Breast epithelium (tissue), 4 donors: ENCODE measurements around the gene MECR. TPM values are rescaled to one million over a fixed set of nuclear protein-coding genes. Genes with fewer than 3 reads are reported as not detected.

Source experiments
- DNase-seq, 2 donors: peaks; one replicate each; pipeline ENCODE4 v3.0.0-alpha.2; 2019; ENCODE audit warnings: low spot score in 2 of 2
- H3K27ac ChIP-seq, 2 donors: fragments of 200-600 bp; sonication (generic) in 1 of 2; one replicate each; pipeline ENCODE4 v1.5.1; 2016 to 2019; ENCODE audit warnings: mild to moderate bottlenecking in 1 of 2
- H3K27me3 ChIP-seq, 2 donors: fragments of 200-600 bp; sonication (generic) in 1 of 2; one replicate each; pipeline versions ENCODE4 v1.5.1 to v1.6.0; 2017 to 2019; ENCODE audit warnings: control low read depth in 1 of 2, mild to moderate bottlenecking in 1 of 2
- H3K36me3 ChIP-seq: fragments of 200-600 bp; one replicate; pipeline ENCODE4 v1.5.1; 2019
- H3K4me1 ChIP-seq, 2 donors: fragments of 200-600 bp; sonication (generic); one replicate each; pipeline ENCODE4 v1.5.1; 2016 to 2019; ENCODE audit warnings: control low read depth in 1 of 2
- H3K4me3 ChIP-seq, 3 donors: fragments of 200-600 bp; sonication (generic); 1 replicate in 2 of 3; 2 replicates in 1 of 3; pipeline ENCODE4 v1.5.1; 2016 to 2019; ENCODE audit warnings: mild to moderate bottlenecking in 3 of 3, moderate library complexity in 2 of 3
- H3K9me3 ChIP-seq, 2 donors: fragments of 200-600 bp; sonication (generic) in 1 of 2; one replicate each; pipeline ENCODE4 v1.5.1; 2016 to 2019; ENCODE audit warnings: control low read depth in 1 of 2
- CTCF ChIP-seq, 3 donors: fragments of 450-650 bp; IDR thresholded peaks; one replicate each; pipeline ENCODE4 v1.5.1; 2016 to 2017; ENCODE audit warnings: antibody characterized with exemption in 3 of 3, mild to moderate bottlenecking in 3 of 3, moderate library complexity in 3 of 3
- POLR2A ChIP-seq: fragments of 450-650 bp; IDR thresholded peaks from one replicate; pipeline ENCODE4 v1.6.1; 2016; ENCODE audit warnings: antibody characterized with exemption, mild to moderate bottlenecking, moderate library complexity
- POLR2AphosphoS5 ChIP-seq, 3 donors: sonication (generic); formaldehyde crosslinking; IDR thresholded peaks; one replicate each; pipeline ENCODE4 v1.6.1; 2017; ENCODE audit warnings: antibody characterized with exemption in 3 of 3
- intact Hi-C: fragments of 100-400 bp; cut with DNase I; formaldehyde crosslinking; loops from one replicate; pipeline ENCODE4 v1.15.1; 2023; ENCODE audit warnings: low total_unique reads
- total RNA-seq, 3 donors: library from RNA; depleted of rRNA; stranded (reverse); fragments of >200 nt; gene quantifications; one replicate each; pipeline ENCODE4 v1.1.0, GENCODE V29; 2016

MECR gene
- total RNA-seq, 3 donors from 2014 or later: 21.0 to 23.3 (median 21.3) TPM

GRCh38 chr1:29266912-29267311 lies 36.2 kb upstream of the MECR start:
- intact Hi-C loops: no loop called here
- Histone ChIP-seq H3K27ac (no peak overlapping the region), H3K4me3 (no peak overlapping the region), H3K9me3 (no peaks in the 10 kb centered on the region), H3K36me3 (no peaks in the 10 kb centered on the region), H3K27me3 (no peaks in the 10 kb centered on the region), H3K4me1 (peaks cover 0 to 9% of the 10 kb centered on the region in 2 donors)
- no peak for DNase-seq
- TF ChIP-seq POLR2A: no peak
- no peak for TF ChIP-seq POLR2AphosphoS5 (IDR thresholded peaks at IDR 0.05)
- TF ChIP-seq CTCF (IDR thresholded peaks at IDR 0.05): no peak

GRCh38 chr1:29264773-29265389 lies 34.1 kb upstream of the MECR start:
- no peak for DNase-seq
- Histone ChIP-seq H3K27me3 (no peaks in the 10 kb centered on the region), H3K27ac (no peak overlapping the region), H3K9me3 (no peaks in the 10 kb centered on the region), H3K4me1 (no peaks in the 10 kb centered on the region), H3K36me3 (no peaks in the 10 kb centered on the region), H3K4me3 (no peak overlapping the region)
- no peak for TF ChIP-seq POLR2AphosphoS5 (IDR thresholded peaks at IDR 0.05)
- no peak for TF ChIP-seq CTCF (IDR thresholded peaks at IDR 0.05)
- intact Hi-C loops: loop anchor here (1.0 kb wide), 1 partner anchor 28 kb away; no protein-coding TSS in a partner anchor

- peak overlapping the region in 1 of 3 donors; percentile 72 for H3K4me3 ChIP-seq
- no peaks in the 10 kb centered on the region for H3K36me3 ChIP-seq
- no peak overlapping the region for H3K27ac ChIP-seq
- H3K4me1 ChIP-seq: no peaks in the 10 kb centered on the region
- DNase-seq: no peak
- TF ChIP-seq POLR2A: no peak
- TF ChIP-seq POLR2AphosphoS5 (IDR thresholded peaks at IDR 0.05): no peak
- no peak for TF ChIP-seq CTCF (IDR thresholded peaks at IDR 0.05)
- no peaks in the 10 kb centered on the region for H3K9me3 ChIP-seq
- H3K27me3 ChIP-seq: no peaks in the 10 kb centered on the region
- intact Hi-C loops: no loop called here
Measured at GRCh38 chr1:29260531-29260930, 29.8 kb upstream of the MECR start.

GRCh38 chr1:29259802-29260441 lies 29.2 kb upstream of the MECR start:
- Histone ChIP-seq H3K36me3 (no peaks in the 10 kb centered on the region), H3K4me1 (no peaks in the 10 kb centered on the region), H3K27me3 (no peaks in the 10 kb centered on the region), H3K9me3 (no peaks in the 10 kb centered on the region), H3K27ac (no peak overlapping the region), H3K4me3 (peak overlapping the region; percentile 42 to 72 (median 53))
- no peak for DNase-seq
- TF ChIP-seq POLR2A: no peak
- no peak for TF ChIP-seq POLR2AphosphoS5 (IDR thresholded peaks at IDR 0.05)
- TF ChIP-seq CTCF (IDR thresholded peaks at IDR 0.05): no peak
- intact Hi-C loops: no loop called here

GRCh38 chr1:29258976-29259801 lies 28.5 kb upstream of the MECR start:
- TF ChIP-seq POLR2AphosphoS5 (IDR thresholded peaks at IDR 0.05) (no peak), POLR2A (no peak), CTCF (IDR thresholded peaks at IDR 0.05) (no peak)
- H3K36me3 ChIP-seq: no peaks in the 10 kb centered on the region
- H3K4me3 ChIP-seq: peak overlapping the region; percentile 42 to 72 (median 53)
- DNase-seq: no peak
- H3K27ac ChIP-seq: no peak overlapping the region
- H3K9me3 ChIP-seq: no peaks in the 10 kb centered on the region
- intact Hi-C loops: no loop called here
- H3K27me3 ChIP-seq: no peaks in the 10 kb centered on the region
- no peaks in the 10 kb centered on the region for H3K4me1 ChIP-seq
